ENCODE data around the gene CEP55.

The CEP55 gene

GRCh38 chr10:93491602-93492121, 4.8 kb upstream of the CEP55 start:
- Histone ChIP-seq H3K4me1 (ENCODE audit: control insufficient read depth, low read depth, low read length) (no peaks in the 10 kb centered on the region), H3K27ac (ENCODE audit: low read length) (no peak overlapping the region), H3K9ac (ENCODE audit: low read length) (no peak overlapping the region), H3K36me3 (ENCODE audit: control insufficient read depth, low read depth, low read length) (no peaks in the 10 kb centered on the region), H3K27me3 (ENCODE audit: control insufficient read depth, insufficient read depth, low read length) (peaks cover 12% of the 10 kb centered on the region), H3K9me3 (ENCODE audit: control insufficient read depth, low read depth, low read length) (no peaks in the 10 kb centered on the region), H3K4me3 (ENCODE audit: low read length) (no peak overlapping the region)

GRCh38 chr10:93493162-93493561, 3.2 kb upstream of the CEP55 start:
- H3K27ac ChIP-seq (ENCODE audit: low read length) = no peak overlapping the region
- H3K27me3 ChIP-seq (ENCODE audit: control insufficient read depth, insufficient read depth, low read length) = peaks cover 12% of the 10 kb centered on the region
- no peaks in the 10 kb centered on the region for H3K9me3 ChIP-seq (ENCODE audit: control insufficient read depth, low read depth, low read length)
- H3K4me1 ChIP-seq (ENCODE audit: control insufficient read depth, low read depth, low read length) = no peaks in the 10 kb centered on the region
- H3K4me3 ChIP-seq (ENCODE audit: low read length) = no peak overlapping the region
- no peak overlapping the region for H3K9ac ChIP-seq (ENCODE audit: low read length)
- H3K36me3 ChIP-seq (ENCODE audit: control insufficient read depth, low read depth, low read length) = no peaks in the 10 kb centered on the region

- Histone ChIP-seq H3K27ac (ENCODE audit: low read length) (no peak overlapping the region), H3K9ac (ENCODE audit: low read length) (no peak overlapping the region), H3K9me3 (ENCODE audit: control insufficient read depth, low read depth, low read length) (no peaks in the 10 kb centered on the region), H3K27me3 (ENCODE audit: control insufficient read depth, insufficient read depth, low read length) (peaks cover 12% of the 10 kb centered on the region), H3K4me3 (ENCODE audit: low read length) (no peak overlapping the region), H3K4me1 (ENCODE audit: control insufficient read depth, low read depth, low read length) (no peaks in the 10 kb centered on the region), H3K36me3 (ENCODE audit: control insufficient read depth, low read depth, low read length) (no peaks in the 10 kb centered on the region)
Observed at GRCh38 chr10:93494494-93494893, 1.9 kb upstream of the CEP55 start.

- Histone ChIP-seq H3K9me3 (ENCODE audit: control insufficient read depth, low read depth, low read length) (no peaks in the 10 kb centered on the region), H3K27me3 (ENCODE audit: control insufficient read depth, insufficient read depth, low read length) (peaks cover 12% of the 10 kb centered on the region), H3K9ac (ENCODE audit: low read length) (peak overlapping the region; percentile 55), H3K36me3 (ENCODE audit: control insufficient read depth, low read depth, low read length) (peaks cover 4% of the 10 kb centered on the region), H3K4me1 (ENCODE audit: control insufficient read depth, low read depth, low read length) (no peaks in the 10 kb centered on the region), H3K27ac (ENCODE audit: low read length) (no peak overlapping the region), H3K4me3 (ENCODE audit: low read length) (peak overlapping the region; percentile 89)
Observed at GRCh38 chr10:93495654-93496321, 624 bp upstream of the CEP55 start.

GRCh38 chr10:93498166-93498565, 1.8 kb downstream of the CEP55 start:
- Histone ChIP-seq H3K4me3 (ENCODE audit: low read length) (no peak overlapping the region), H3K9me3 (ENCODE audit: control insufficient read depth, low read depth, low read length) (no peaks in the 10 kb centered on the region), H3K36me3 (ENCODE audit: control insufficient read depth, low read depth, low read length) (peaks cover 14% of the 10 kb centered on the region), H3K27ac (ENCODE audit: low read length) (no peak overlapping the region), H3K27me3 (ENCODE audit: control insufficient read depth, insufficient read depth, low read length) (peaks cover 12% of the 10 kb centered on the region), H3K9ac (ENCODE audit: low read length) (no peak overlapping the region), H3K4me1 (ENCODE audit: control insufficient read depth, low read depth, low read length) (no peaks in the 10 kb centered on the region)

- Histone ChIP-seq H3K9me3 (ENCODE audit: control insufficient read depth, low read depth, low read length) (no peaks in the 10 kb centered on the region), H3K27me3 (ENCODE audit: control insufficient read depth, insufficient read depth, low read length) (no peaks in the 10 kb centered on the region), H3K27ac (ENCODE audit: low read length) (no peak overlapping the region), H3K4me1 (ENCODE audit: control insufficient read depth, low read depth, low read length) (no peaks in the 10 kb centered on the region), H3K36me3 (ENCODE audit: control insufficient read depth, low read depth, low read length) (peaks cover 30% of the 10 kb centered on the region), H3K9ac (ENCODE audit: low read length) (no peak overlapping the region), H3K4me3 (ENCODE audit: low read length) (no peak overlapping the region)
Observed at GRCh38 chr10:93501650-93502049, 5.2 kb downstream of the CEP55 start.

- Histone ChIP-seq H3K27me3 (ENCODE audit: control insufficient read depth, insufficient read depth, low read length) (no peaks in the 10 kb centered on the region), H3K9ac (ENCODE audit: low read length) (no peak overlapping the region), H3K9me3 (ENCODE audit: control insufficient read depth, low read depth, low read length) (no peaks in the 10 kb centered on the region), H3K4me3 (ENCODE audit: low read length) (no peak overlapping the region), H3K4me1 (ENCODE audit: control insufficient read depth, low read depth, low read length) (no peaks in the 10 kb centered on the region), H3K36me3 (ENCODE audit: control insufficient read depth, low read depth, low read length) (peaks cover 42% of the 10 kb centered on the region), H3K27ac (ENCODE audit: low read length) (no peak overlapping the region)
Observed at GRCh38 chr10:93503075-93503474, 6.7 kb downstream of the CEP55 start.

- Histone ChIP-seq H3K9ac (ENCODE audit: low read length) (no peak overlapping the region), H3K27ac (ENCODE audit: low read length) (no peak overlapping the region), H3K9me3 (ENCODE audit: control insufficient read depth, low read depth, low read length) (no peaks in the 10 kb centered on the region), H3K4me3 (ENCODE audit: low read length) (no peak overlapping the region), H3K4me1 (ENCODE audit: control insufficient read depth, low read depth, low read length) (no peaks in the 10 kb centered on the region), H3K27me3 (ENCODE audit: control insufficient read depth, insufficient read depth, low read length) (no peaks in the 10 kb centered on the region), H3K36me3 (ENCODE audit: control insufficient read depth, low read depth, low read length) (peaks cover 50% of the 10 kb centered on the region)
Observed at GRCh38 chr10:93505075-93505474, 8.7 kb downstream of the CEP55 start.

GRCh38 chr10:93509816-93510215, 13.4 kb downstream of the CEP55 start:
- no peaks in the 10 kb centered on the region for H3K4me1 ChIP-seq (ENCODE audit: control insufficient read depth, low read depth, low read length)
- no peaks in the 10 kb centered on the region for H3K27me3 ChIP-seq (ENCODE audit: control insufficient read depth, insufficient read depth, low read length)
- no peak overlapping the region for H3K4me3 ChIP-seq (ENCODE audit: low read length)
- H3K36me3 ChIP-seq (ENCODE audit: control insufficient read depth, low read depth, low read length) = peaks cover 29% of the 10 kb centered on the region
- no peak overlapping the region for H3K9ac ChIP-seq (ENCODE audit: low read length)
- no peak overlapping the region for H3K27ac ChIP-seq (ENCODE audit: low read length)
- H3K9me3 ChIP-seq (ENCODE audit: control insufficient read depth, low read depth, low read length) = no peaks in the 10 kb centered on the region

GRCh38 chr10:93512565-93512964, 16.2 kb downstream of the CEP55 start:
- H3K4me3 ChIP-seq (ENCODE audit: low read length) = no peak overlapping the region
- H3K9ac ChIP-seq (ENCODE audit: low read length) = no peak overlapping the region
- no peaks in the 10 kb centered on the region for H3K27me3 ChIP-seq (ENCODE audit: control insufficient read depth, insufficient read depth, low read length)
- peaks cover 34% of the 10 kb centered on the region for H3K36me3 ChIP-seq (ENCODE audit: control insufficient read depth, low read depth, low read length)
- no peak overlapping the region for H3K27ac ChIP-seq (ENCODE audit: low read length)
- no peaks in the 10 kb centered on the region for H3K4me1 ChIP-seq (ENCODE audit: control insufficient read depth, low read depth, low read length)
- H3K9me3 ChIP-seq (ENCODE audit: control insufficient read depth, low read depth, low read length) = no peaks in the 10 kb centered on the region

GRCh38 chr10:93513091-93513490, 16.7 kb downstream of the CEP55 start:
- Histone ChIP-seq H3K4me1 (ENCODE audit: control insufficient read depth, low read depth, low read length) (no peaks in the 10 kb centered on the region), H3K4me3 (ENCODE audit: low read length) (no peak overlapping the region), H3K27ac (ENCODE audit: low read length) (no peak overlapping the region), H3K36me3 (ENCODE audit: control insufficient read depth, low read depth, low read length) (peaks cover 35% of the 10 kb centered on the region), H3K27me3 (ENCODE audit: control insufficient read depth, insufficient read depth, low read length) (no peaks in the 10 kb centered on the region), H3K9me3 (ENCODE audit: control insufficient read depth, low read depth, low read length) (no peaks in the 10 kb centered on the region), H3K9ac (ENCODE audit: low read length) (no peak overlapping the region)

- no peaks in the 10 kb centered on the region for H3K4me1 ChIP-seq (ENCODE audit: control insufficient read depth, low read depth, low read length)
- peaks cover 41% of the 10 kb centered on the region for H3K36me3 ChIP-seq (ENCODE audit: control insufficient read depth, low read depth, low read length)
- H3K9me3 ChIP-seq (ENCODE audit: control insufficient read depth, low read depth, low read length) = no peaks in the 10 kb centered on the region
- H3K27ac ChIP-seq (ENCODE audit: low read length) = no peak overlapping the region
- H3K27me3 ChIP-seq (ENCODE audit: control insufficient read depth, insufficient read depth, low read length) = no peaks in the 10 kb centered on the region
- H3K4me3 ChIP-seq (ENCODE audit: low read length) = no peak overlapping the region
- H3K9ac ChIP-seq (ENCODE audit: low read length) = no peak overlapping the region
Observed at GRCh38 chr10:93514521-93514920, 18.1 kb downstream of the CEP55 start.

Measured in iPS-18a (cell line).